IPS-18c (cell line): ENCODE measurements around the gene ZNF19.

ENCODE experiments used
- H3K4me3 ChIP-seq: 2 replicates; pipeline ENCODE4 v1.7.0; 2013; ENCODE audit warnings: low read depth, mild to moderate bottlenecking, low read length, moderate library complexity; ENCODE audit not compliant: insufficient read depth
- H3K9me3 ChIP-seq: one replicate; pipeline ENCODE4 v1.6.1; 2013; ENCODE audit warnings: mild to moderate bottlenecking, low read length, moderate library complexity; ENCODE audit not compliant: control insufficient read depth, insufficient read depth

Gene ZNF19

GRCh38 chr16:71430744-71431143 is 58.4 kb downstream of the ZNF19 start:
- no peaks in the 10 kb centered on the region for H3K9me3 ChIP-seq
- H3K4me3 ChIP-seq = no peak overlapping the region

GRCh38 chr16:71429581-71429980 is 59.5 kb downstream of the ZNF19 start:
- no peaks in the 10 kb centered on the region for H3K9me3 ChIP-seq

GRCh38 chr16:71428883-71429282 is 60.2 kb downstream of the ZNF19 start:
- Histone ChIP-seq H3K4me3 (no peak overlapping the region), H3K9me3 (no peaks in the 10 kb centered on the region)

More at GRCh38 chr16:71429581-71429980, 59.5 kb downstream of the ZNF19 start:
- H3K4me3 ChIP-seq = no peak overlapping the region

GRCh38 chr16:71428385-71428784 is 60.7 kb downstream of the ZNF19 start:
- H3K9me3 ChIP-seq = no peaks in the 10 kb centered on the region

GRCh38 chr16:71426880-71427615 is 62.1 kb downstream of the ZNF19 start:
- no peaks in the 10 kb centered on the region for H3K9me3 ChIP-seq
- no peak overlapping the region; the same call in 1 of the 2 replicates for H3K4me3 ChIP-seq

More at GRCh38 chr16:71428385-71428784, 60.7 kb downstream of the ZNF19 start:
- H3K4me3 ChIP-seq = no peak overlapping the region

GRCh38 chr16:71426069-71426879 is 62.9 kb downstream of the ZNF19 start:
- peak overlapping the region; percentile 74 for H3K4me3 ChIP-seq
- no peaks in the 10 kb centered on the region for H3K9me3 ChIP-seq

- H3K9me3 ChIP-seq = no peaks in the 10 kb centered on the region
- H3K4me3 ChIP-seq = peak overlapping the region; percentile 74
These were observed 63.4 kb downstream of the ZNF19 start for GRCh38 chr16:71425746-71426068.

- H3K4me3 ChIP-seq = no peak overlapping the region
- no peaks in the 10 kb centered on the region for H3K9me3 ChIP-seq
These were observed 64.5 kb downstream of the ZNF19 start for GRCh38 chr16:71424626-71425025.

GRCh38 chr16:71423865-71424264 is 65.3 kb downstream of the ZNF19 start:
- no peak overlapping the region for H3K4me3 ChIP-seq
- H3K9me3 ChIP-seq = no peaks in the 10 kb centered on the region
